CD4-positive, alpha-beta T cell treated with Interleukin-12 subunit alpha and Interleukin-12 subunit beta, for 1 hour (primary cell): ENCODE results near the gene SLC20A1.
"Not testable (repeated sequence)": the region's sequence is repeated elsewhere in the genome, so short reads cannot be mapped to it uniquely, and the experiment has no call there.

Experiments used
- DNase-seq: peaks from one replicate; pipeline ENCODE4 v3.0.0-alpha.2; 2020

The SLC20A1 gene

GRCh38 chr2:112686348-112687217, 40.8 kb downstream of the SLC20A1 start:
- no peak for DNase-seq

- DNase-seq: no peak
Measured at GRCh38 chr2:112687522-112687921, 41.8 kb downstream of the SLC20A1 start.

- no peak for DNase-seq
Measured at GRCh38 chr2:112688086-112688880, 42.5 kb downstream of the SLC20A1 start.

- DNase-seq: peak; percentile 76
Measured at GRCh38 chr2:112690853-112691401, 45.2 kb downstream of the SLC20A1 start.

- no peak for DNase-seq
Measured at GRCh38 chr2:112691881-112692281, 46.1 kb downstream of the SLC20A1 start.

GRCh38 chr2:112692495-112692911, 46.8 kb downstream of the SLC20A1 start:
- peak; percentile 57 for DNase-seq

- DNase-seq: no peak
Measured at GRCh38 chr2:112692918-112693317, 47.2 kb downstream of the SLC20A1 start.

GRCh38 chr2:112693596-112693995, 47.9 kb downstream of the SLC20A1 start:
- no peak for DNase-seq

GRCh38 chr2:112694182-112694581, 48.4 kb downstream of the SLC20A1 start:
- DNase-seq: no peak

GRCh38 chr2:112698834-112699515, 53.2 kb downstream of the SLC20A1 start:
- DNase-seq: no peak

GRCh38 chr2:112699984-112700667, 54.4 kb downstream of the SLC20A1 start:
- no peak for DNase-seq

GRCh38 chr2:112701052-112701451, 55.3 kb downstream of the SLC20A1 start:
- no peak for DNase-seq

GRCh38 chr2:112703684-112704083, 57.9 kb downstream of the SLC20A1 start:
- no peak for DNase-seq

- no peak for DNase-seq
Measured at GRCh38 chr2:112705575-112705974, 59.8 kb downstream of the SLC20A1 start.

- peak; percentile 49 for DNase-seq
Measured at GRCh38 chr2:112706170-112706664, 60.5 kb downstream of the SLC20A1 start.

- DNase-seq: not testable (repeated sequence)
Measured at GRCh38 chr2:112706947-112707346, 61.2 kb downstream of the SLC20A1 start.

GRCh38 chr2:112708968-112709367, 63.2 kb downstream of the SLC20A1 start:
- no peak for DNase-seq

GRCh38 chr2:112709703-112710102, 64.0 kb downstream of the SLC20A1 start:
- no peak for DNase-seq

GRCh38 chr2:112710956-112711750, 65.4 kb downstream of the SLC20A1 start:
- no peak for DNase-seq

GRCh38 chr2:112712465-112712864, 66.7 kb downstream of the SLC20A1 start:
- DNase-seq: no peak

GRCh38 chr2:112712903-112713584, 67.3 kb downstream of the SLC20A1 start:
- DNase-seq: no peak
